Forelimb muscle (tissue), 1 donor: ENCODE data around the gene PARVA. TPM values are rescaled to one million over a fixed set of nuclear protein-coding genes. Genes with fewer than 3 reads are reported as not detected.

Experiments used
- DNase-seq: peaks from one replicate; pipeline ENCODE4 v3.0.0-alpha.2; 2013; ENCODE audit warnings: low read depth
- polyA plus RNA-seq: library from polyadenylated mRNA; unstranded; fragments of 120-200 nt; gene quantifications from one replicate; pipeline ENCODE4 v1.2.1, GENCODE V29; 2013; ENCODE audit not compliant: insufficient read length

Gene PARVA
- polyA plus RNA-seq, 1 donor, result 49.9 TPM

GRCh38 chr11:12526789-12527188 lies 149.4 kb downstream of the PARVA start:
- no peak for DNase-seq

GRCh38 chr11:12528487-12528886 lies 151.1 kb downstream of the PARVA start:
- no peak for DNase-seq

- no peak for DNase-seq
Measured at GRCh38 chr11:12529041-12529440, 151.7 kb downstream of the PARVA start.

GRCh38 chr11:12529793-12530192 lies 152.4 kb downstream of the PARVA start:
- DNase-seq, result no peak

DNA sequence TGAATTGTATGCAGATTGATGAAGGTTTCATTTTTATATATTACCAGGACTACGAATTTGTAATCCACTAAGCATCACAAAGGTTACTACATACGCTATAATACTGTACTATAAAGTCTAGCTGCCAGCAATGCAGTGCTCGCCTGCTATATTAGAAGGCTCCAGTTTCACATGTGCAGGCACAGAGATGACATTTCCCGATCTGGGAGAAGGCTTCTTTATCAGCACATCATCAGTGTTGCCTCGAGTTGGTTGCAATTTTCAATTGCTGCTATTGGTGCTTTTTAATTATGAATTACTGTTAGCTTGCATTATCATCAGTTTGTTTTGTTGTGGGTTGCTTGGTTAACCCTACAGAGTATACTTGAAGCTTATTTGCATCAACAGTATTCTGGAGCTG lies 153.6 kb downstream of the PARVA start:
- no peak for DNase-seq

- DNase-seq, result no peak
Measured at GRCh38 chr11:12531681-12532080, 154.3 kb downstream of the PARVA start.

DNA sequence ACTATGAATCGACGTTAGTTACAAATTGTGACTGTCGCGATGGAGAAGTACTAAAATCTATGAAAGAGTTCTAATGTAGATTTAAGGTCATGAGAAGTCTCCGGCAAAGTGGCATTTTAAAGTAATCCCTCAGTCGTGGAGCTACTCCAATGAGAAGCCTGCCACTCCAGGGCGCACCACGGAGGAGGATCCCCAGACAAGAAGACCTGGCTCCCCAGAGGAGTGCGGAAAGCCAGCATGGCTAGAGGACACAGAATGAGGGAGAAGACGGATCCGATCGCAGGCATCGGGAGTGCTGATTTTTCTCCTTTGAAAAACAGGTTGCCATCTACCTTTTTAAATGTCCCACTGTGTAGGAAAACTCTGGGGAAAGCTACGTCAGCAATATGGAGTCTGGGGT lies 155.2 kb downstream of the PARVA start:
- no peak for DNase-seq

- DNase-seq, result no peak
Measured at GRCh38 chr11:12534549-12534948, 157.2 kb downstream of the PARVA start.

- DNase-seq, result no peak
Measured at GRCh38 chr11:12535321-12535720, 157.9 kb downstream of the PARVA start.

- DNase-seq, result no peak
Measured at GRCh38 chr11:12536566-12536965, 159.2 kb downstream of the PARVA start.

DNA sequence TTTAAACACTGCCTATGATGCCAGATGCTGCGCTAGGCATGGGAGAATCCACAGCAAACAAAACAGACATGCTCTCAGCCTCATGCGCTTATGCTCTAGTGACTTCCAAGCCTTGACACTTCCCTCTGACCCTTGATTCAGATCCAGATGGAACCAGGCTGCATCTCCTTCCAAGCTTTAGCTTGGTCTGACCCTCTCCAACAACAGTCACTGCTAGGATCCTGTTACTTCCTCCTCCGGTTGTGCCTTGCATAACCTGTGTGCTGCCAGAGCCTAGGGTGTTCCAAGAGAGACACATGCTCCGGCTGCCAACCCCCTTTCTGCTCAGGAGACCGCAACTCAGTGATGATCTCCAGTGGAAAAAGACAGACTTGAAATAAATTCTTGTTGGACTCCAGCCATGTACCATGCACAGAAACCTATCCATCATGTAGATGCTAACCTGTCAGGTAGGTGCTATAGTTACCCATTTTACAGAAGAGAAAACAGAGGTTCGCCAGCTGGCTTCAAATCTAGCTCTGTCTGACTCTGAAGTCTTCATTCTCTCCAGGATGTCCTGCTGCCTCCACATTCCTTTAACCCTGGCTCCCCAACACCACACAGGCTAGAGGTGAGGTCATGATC lies 160.5 kb downstream of the PARVA start:
- DNase-seq, result no peak

GRCh38 chr11:12538889-12539421 lies 161.6 kb downstream of the PARVA start:
- no peak for DNase-seq

DNA sequence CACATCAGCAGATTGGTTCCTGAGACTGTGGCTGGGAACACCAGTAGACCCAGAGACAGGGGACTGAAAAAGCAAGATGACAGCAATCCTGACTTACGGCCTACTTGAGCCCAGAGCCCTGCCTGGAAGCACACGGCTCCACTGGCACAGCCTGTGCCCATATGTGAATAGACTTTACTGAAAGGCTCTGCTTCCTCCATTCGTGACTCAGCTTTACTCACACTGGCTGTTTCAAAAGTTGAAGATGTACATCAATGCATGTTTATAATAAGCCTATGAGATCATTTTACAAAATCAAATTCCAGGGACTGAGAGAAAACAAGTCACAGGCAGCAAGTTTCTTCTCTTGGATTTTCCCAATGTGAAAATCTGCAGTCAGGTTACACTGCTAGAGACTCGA lies 162.2 kb downstream of the PARVA start:
- DNase-seq, result no peak

DNA sequence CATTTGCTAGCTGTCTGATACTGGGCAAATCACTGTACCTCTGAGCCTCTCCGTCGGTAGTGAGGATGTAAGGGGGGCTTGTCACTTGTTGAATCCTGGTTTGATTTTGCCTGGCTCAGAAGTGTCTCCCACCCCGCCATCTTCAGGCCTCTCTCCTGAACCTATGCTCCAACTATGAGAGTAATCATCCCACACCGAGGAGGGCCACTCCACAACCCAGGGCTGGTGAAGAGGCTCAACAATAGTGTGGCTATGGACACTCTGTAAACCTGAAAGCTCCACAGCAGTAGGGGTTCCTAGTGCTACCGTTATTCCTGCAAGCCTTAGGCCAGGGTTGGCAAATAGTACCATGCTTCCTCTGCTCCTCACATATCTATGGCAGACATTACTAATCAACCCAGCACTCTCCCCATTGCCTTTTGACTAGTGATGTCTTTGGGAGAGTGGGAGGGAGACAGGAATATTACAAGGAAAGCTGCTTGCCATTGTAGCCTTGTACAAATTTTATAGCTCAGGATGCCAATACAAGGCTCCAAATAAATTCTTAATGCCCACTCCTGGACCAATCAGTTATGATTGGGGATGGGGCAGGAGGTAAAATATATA lies 162.8 kb downstream of the PARVA start:
- no peak for DNase-seq

- peak; percentile 41 for DNase-seq
Measured at GRCh38 chr11:12540913-12541582, 163.7 kb downstream of the PARVA start.

GRCh38 chr11:12541583-12542151 lies 164.3 kb downstream of the PARVA start:
- DNase-seq, result no peak

DNA sequence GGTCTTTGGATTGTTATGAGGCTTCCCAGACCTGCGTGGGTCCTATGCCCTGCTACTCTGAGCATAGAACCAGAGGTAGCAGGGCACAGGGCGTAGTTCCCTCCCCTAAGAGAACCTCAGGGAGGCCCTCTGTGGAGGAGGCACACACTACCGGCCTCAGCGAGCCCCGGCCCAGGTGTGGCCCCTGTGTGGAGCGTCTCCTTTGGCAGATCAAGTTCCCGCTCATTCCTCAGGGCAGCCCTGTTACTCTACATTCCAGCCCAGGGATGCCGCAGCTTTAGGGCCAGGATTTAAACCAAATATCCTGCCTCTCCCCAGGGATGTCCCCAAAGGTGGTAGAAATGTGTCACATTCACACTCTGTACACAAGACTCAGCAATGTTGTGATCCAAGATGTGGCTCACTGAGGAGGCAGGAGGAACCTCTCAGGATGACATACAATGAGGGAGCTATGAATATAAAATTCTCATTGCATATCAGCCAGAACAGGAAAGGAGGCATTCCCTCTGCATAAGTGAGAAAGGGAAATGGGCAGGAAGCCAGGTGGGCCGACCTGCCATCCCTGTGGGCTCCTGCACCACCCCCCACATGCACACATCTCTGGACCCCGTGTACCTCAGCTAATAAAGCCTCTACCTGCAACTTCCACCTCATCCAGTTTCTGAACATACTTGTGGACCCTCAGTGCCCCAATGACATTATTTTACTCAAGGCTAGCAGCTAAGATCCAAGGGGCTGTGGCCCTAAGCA lies 165.0 kb downstream of the PARVA start:
- no peak for DNase-seq

- no peak for DNase-seq
Measured at GRCh38 chr11:12543596-12544415, 166.4 kb downstream of the PARVA start.

DNA sequence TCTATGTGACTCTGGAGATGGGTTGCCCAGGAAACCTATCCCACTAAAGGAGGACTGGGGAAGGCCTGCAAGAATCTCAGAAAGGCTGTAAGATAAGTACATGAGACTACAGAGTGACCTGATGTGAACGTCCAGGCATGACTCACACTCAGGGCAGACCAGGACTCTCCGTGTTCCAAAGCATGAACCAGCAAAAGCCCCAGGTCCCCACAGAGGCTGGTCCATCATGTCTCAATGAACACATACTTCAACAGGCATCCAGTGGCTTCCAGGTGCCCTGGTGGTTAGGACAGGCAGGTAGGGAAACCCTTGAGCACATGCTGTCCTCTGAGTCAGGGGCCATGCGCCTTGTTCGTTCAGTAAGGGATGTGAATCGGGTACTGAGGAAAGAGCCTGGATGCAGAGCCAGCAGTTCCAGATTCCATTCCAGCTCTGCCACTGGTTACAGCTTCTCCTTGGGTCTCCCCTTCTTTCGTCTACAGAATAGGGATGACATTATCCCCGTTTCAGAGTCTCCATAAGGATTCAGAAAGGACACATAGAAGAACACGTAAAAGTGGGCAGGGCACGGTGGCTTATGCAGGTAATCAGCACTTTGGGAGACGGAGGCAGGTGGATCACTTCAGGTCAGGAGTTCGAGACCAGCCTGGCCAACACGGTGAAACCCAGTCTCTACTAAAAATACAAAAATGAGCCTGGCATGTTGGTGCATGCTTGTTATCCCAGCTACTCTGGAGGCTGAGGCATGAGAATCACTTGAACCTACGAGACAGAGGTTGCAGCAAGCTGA lies 167.8 kb downstream of the PARVA start:
- DNase-seq, result no peak

- DNase-seq, result no peak
Measured at GRCh38 chr11:12546122-12546521, 168.8 kb downstream of the PARVA start.
